B cell (primary cell): ENCODE measurements around the gene SCARF1. TPM values are rescaled to one million over a fixed set of nuclear protein-coding genes. Genes with fewer than 3 reads are reported as not detected.
A peak's percentile ranks its signal among the peaks of the same experiment; 100 is the strongest.
"Not testable (repeated sequence)": the region's sequence is repeated elsewhere in the genome, so short reads cannot be mapped to it uniquely, and the experiment has no call there.

ENCODE experiments used
- ATAC-seq: fragments of 200-7000 bp; cut with Tn5 transposase; one replicate; pipeline ENCODE4 v1.10.0; 2021; ENCODE audit warnings: low read depth, mild to moderate bottlenecking, moderate number of reproducible peaks, moderate library complexity
- CTCF ChIA-PET: fragments of 350-600 bp; sonication (Branson Sonifier 250); formaldehyde crosslinking; loops from one replicate; lab custom pipeline; 2021; ENCODE audit warnings: antibody characterized with exemption, inconsistent platforms; lab: Charles Lee
- POLR2A ChIA-PET: fragments of 350-600 bp; sonication (Branson Sonifier 250); formaldehyde crosslinking; loops from one replicate; lab custom pipeline; 2021; ENCODE audit warnings: antibody characterized with exemption; lab: Charles Lee
- DNase-seq: peaks from one replicate; pipeline ENCODE4 v3.0.0; 2013
- H2AFZ ChIP-seq: 2 replicates; pipeline ENCODE4 v1.6.1; 2012; ENCODE audit warnings: mild to moderate bottlenecking, low read depth, low read length; ENCODE audit not compliant: insufficient read depth, poor library complexity, severe bottlenecking
- H3K27ac ChIP-seq, 2 donors: 1 replicate in 1 of 2; 2 replicates in 1 of 2; pipeline ENCODE4 v1.5.1; 2012 to 2013; ENCODE audit warnings: low read length in 2 of 2, mild to moderate bottlenecking in 2 of 2, moderate library complexity in 1 of 2
- H3K27me3 ChIP-seq, 4 experiments: fragments of 200-600 bp in 1 of 4; sonication (generic) in 1 of 4; replicated peaks in 1 of 4; 1 replicate in 2 of 4; 2 replicates in 2 of 4; pipeline versions ENCODE4 v1.6.1 to v1.7.0; 2013 to 2016; ENCODE audit warnings: low read length in 3 of 4, mild to moderate bottlenecking in 2 of 4, mixed read lengths in 1 of 4, moderate library complexity in 1 of 4; ENCODE audit not compliant: insufficient read depth in 4 of 4, control insufficient read depth in 3 of 4; ENCODE audit errors: control extremely low read depth in 1 of 4
- H3K36me3 ChIP-seq, 2 experiments: replicated peaks in 1 of 2; 1 replicate in 1 of 2; 2 replicates in 1 of 2; pipeline versions ENCODE4 v1.6.1 to v1.7.1; 2013; ENCODE audit warnings: low read length in 1 of 2; ENCODE audit not compliant: insufficient read depth in 2 of 2, control insufficient read depth in 1 of 2; ENCODE audit errors: control extremely low read depth in 1 of 2, extremely low read depth in 1 of 2
- H3K4me1 ChIP-seq, 2 donors: fragments of 200-600 bp in 1 of 2; sonication (generic) in 1 of 2; 1 replicate in 1 of 2; 2 replicates in 1 of 2; pipeline versions ENCODE4 v1.5.1 to v1.6.1; 2013 to 2017; ENCODE audit warnings: low read length in 2 of 2; ENCODE audit not compliant: control insufficient read depth in 2 of 2, insufficient read depth in 2 of 2
- H3K4me2 ChIP-seq: replicated peaks from 2 replicates; pipeline ENCODE3; 2012; ENCODE audit warnings: mild to moderate bottlenecking, low read depth, low read length; ENCODE audit not compliant: poor library complexity, severe bottlenecking
- H3K4me3 ChIP-seq, 5 experiments: fragments of 200-600 bp in 1 of 5; sonication (generic) in 1 of 5; 1 replicate in 3 of 5; 2 replicates in 2 of 5; pipeline versions ENCODE4 v1.5.1 to v1.7.0; 2011 to 2016; ENCODE audit warnings: low read length in 4 of 5, mild to moderate bottlenecking in 4 of 5, low read depth in 2 of 5, control low read depth in 1 of 5, moderate library complexity in 1 of 5; ENCODE audit not compliant: insufficient read depth in 1 of 5; ENCODE audit errors: control extremely low read depth in 1 of 5, extremely low read depth in 1 of 5
- H3K79me2 ChIP-seq: fragments of 200-600 bp; sonication (generic); one replicate; pipeline ENCODE4 v1.6.0; 2016; ENCODE audit warnings: low read length; ENCODE audit not compliant: control insufficient read depth, insufficient read depth
- H3K9ac ChIP-seq: fragments of 200-600 bp; sonication (generic); 2 replicates; pipeline ENCODE4 v1.6.1; 2017; ENCODE audit warnings: mild to moderate bottlenecking, low read length, moderate library complexity
- H3K9me3 ChIP-seq, 3 donors: one replicate each; pipeline versions ENCODE4 v1.6.1 to v1.7.1; 2013; ENCODE audit warnings: low read length in 2 of 3; ENCODE audit not compliant: control insufficient read depth in 2 of 3, insufficient read depth in 1 of 3; ENCODE audit errors: control extremely low read depth in 1 of 3
- H4K20me1 ChIP-seq: 2 replicates; pipeline ENCODE4 v1.6.0; 2012; ENCODE audit warnings: mild to moderate bottlenecking, low read length; ENCODE audit not compliant: insufficient read depth, control insufficient read depth, poor library complexity, severe bottlenecking
- H3K27ac Mint-ChIP-seq: one replicate; pipeline ENCODE4 v1.8.0; 2021; ENCODE audit warnings: mixed read lengths
- H3K27me3 Mint-ChIP-seq: one replicate; pipeline ENCODE4 v1.8.0; 2021; ENCODE audit warnings: mixed read lengths
- H3K4me1 Mint-ChIP-seq: one replicate; pipeline ENCODE4 v1.8.0; 2021; ENCODE audit warnings: mixed read lengths
- H3K4me3 Mint-ChIP-seq: one replicate; pipeline ENCODE4 v1.8.0; 2021; ENCODE audit warnings: mixed read lengths
- H3K9me3 Mint-ChIP-seq: one replicate; pipeline ENCODE4 v1.8.0; 2022; ENCODE audit warnings: mixed read lengths; ENCODE audit not compliant: insufficient read depth
- CTCF ChIP-seq: fragments of 200-600 bp; IDR thresholded peaks from one replicate; pipeline ENCODE4 v1.8.0; 2022; ENCODE audit warnings: antibody characterized with exemption, mild to moderate bottlenecking
- EZH2 ChIP-seq: IDR thresholded peaks from 2 replicates; pipeline ENCODE4 v1.6.1; 2012; ENCODE audit warnings: borderline replicate concordance, low read depth, mild to moderate bottlenecking, moderate library complexity, low read length; ENCODE audit not compliant: insufficient read depth, poor library complexity, severe bottlenecking
- WGBS: methylation state at CpG from one replicate; pipeline ENCODE4 v1.1.5; 2013; ENCODE audit warnings: missing lambda C conversion rate; ENCODE audit not compliant: insufficient coverage; 5-methylcytosine and 5-hydroxymethylcytosine counted together
- intact Hi-C: fragments of 100-400 bp; cut with micrococcal nuclease; formaldehyde crosslinking; loops from one replicate; pipeline ENCODE4 v1.10.0; 2022
- polyA plus RNA-seq: library from polyadenylated mRNA; depleted of rRNA; stranded (reverse); fragments of >200 nt; gene quantifications from 2 replicates; pipeline ENCODE4 v1.2.3, GENCODE V29; 2012
- total RNA-seq, 2 donors: library from RNA; stranded (reverse); fragments of 120-200 nt in 1 of 2; gene quantifications; 1 replicate in 1 of 2; 2 replicates in 1 of 2; pipeline versions ENCODE4 v1.2.3 to v1.2.4, GENCODE V29; 2013 to 2022

The SCARF1 gene
- total and polyA plus RNA-seq, 2 donors (not counting 1 experiment from before 2014, with no cell fraction given), result 0.54 to 3.7 TPM

- DNase-seq, result no peak
- H3K27me3 ChIP-seq, result peaks cover 0 to 3% (median 0%) of the 10 kb centered on the region in 4 experiments
- Mint-ChIP-seq H3K27me3 (peaks cover 13% of the 10 kb centered on the region), H3K4me1 (no peaks in the 10 kb centered on the region), H3K27ac (peak overlapping the region; percentile 24), H3K4me3 (no peak overlapping the region), H3K9me3 (no peaks in the 10 kb centered on the region)
- H3K79me2 ChIP-seq, result no peaks in the 10 kb centered on the region
- no peak overlapping the region for H3K4me3 ChIP-seq
- no peak overlapping the region for H2AFZ ChIP-seq
- no peaks in the 10 kb centered on the region for H3K9me3 ChIP-seq
- no peak for TF ChIP-seq EZH2
- TF ChIP-seq CTCF, result no peak
- intact Hi-C loops, result no loop called here
- WGBS, result 80% methylated on average over 7 of the region's 7 CpGs
- CTCF ChIA-PET, result no interaction called here
- H3K4me1 ChIP-seq, result no peaks in the 10 kb centered on the region
- no peak overlapping the region for H3K4me2 ChIP-seq
- H4K20me1 ChIP-seq, result no peaks in the 10 kb centered on the region
- ATAC-seq, result no peak
- POLR2A ChIA-PET, result no interaction called here
- no peaks in the 10 kb centered on the region for H3K36me3 ChIP-seq
- H3K27ac ChIP-seq, result no peak overlapping the region
- no peak overlapping the region for H3K9ac ChIP-seq
Measured at GRCh38 chr17:1693339-1693738, 47.8 kb upstream of the SCARF1 start.

- Mint-ChIP-seq H3K27ac (no peak overlapping the region), H3K9me3 (no peaks in the 10 kb centered on the region), H3K4me1 (peaks cover 2% of the 10 kb centered on the region), H3K4me3 (no peak overlapping the region), H3K27me3 (peaks cover 13% of the 10 kb centered on the region)
- ATAC-seq (no peak), DNase-seq (no peak)
- H3K9me3 ChIP-seq, result no peaks in the 10 kb centered on the region
- ChIA-PET POLR2A (interaction anchor here (0.6 to 0.7 kb wide), 2 partner anchors 30 to 402 kb away, joined by 5 to 12 read pairs; no protein-coding TSS in a partner anchor), CTCF (no interaction called here)
- H3K4me2 ChIP-seq, result no peak overlapping the region
- no peak overlapping the region for H3K9ac ChIP-seq
- no peak overlapping the region for H2AFZ ChIP-seq
- no peaks in the 10 kb centered on the region for H3K79me2 ChIP-seq
- H3K27ac ChIP-seq, result no peak overlapping the region
- no peak overlapping the region for H3K4me3 ChIP-seq
- H3K4me1 ChIP-seq, result no peaks in the 10 kb centered on the region
- no peaks in the 10 kb centered on the region for H4K20me1 ChIP-seq
- peaks cover 0 to 3% (median 0%) of the 10 kb centered on the region in 4 experiments for H3K27me3 ChIP-seq
- intact Hi-C loops, result no loop called here
- H3K36me3 ChIP-seq, result no peaks in the 10 kb centered on the region
- TF ChIP-seq CTCF, result no peak
- TF ChIP-seq EZH2, result no peak
- no CpG with 5 or more reads among the region's 8 CpGs for whole genome bisulfite sequencing
Measured at GRCh38 chr17:1690544-1691221, 45.2 kb upstream of the SCARF1 start.

- H3K9ac ChIP-seq, H3K9me3 ChIP-seq, POLR2A ChIA-PET, H3K27me3 ChIP-seq, H3K27ac ChIP-seq, H3K27ac Mint-ChIP-seq, H4K20me1 ChIP-seq, H3K36me3 ChIP-seq, H3K4me3 ChIP-seq, H3K9me3 Mint-ChIP-seq, H2AFZ ChIP-seq, DNase-seq, H3K4me3 Mint-ChIP-seq, ATAC-seq, intact Hi-C loops, H3K4me2 ChIP-seq, H3K27me3 Mint-ChIP-seq: not testable (repeated sequence)
- no CpG with 5 or more reads among the region's 6 CpGs for WGBS
- peaks cover 19% of the 10 kb centered on the region for H3K4me1 Mint-ChIP-seq
- Histone ChIP-seq H3K4me1 (peaks cover 9 to 12% of the 10 kb centered on the region in 2 donors), H3K79me2 (peaks cover 12% of the 10 kb centered on the region)
- CTCF ChIA-PET, result interaction anchor here (1.0 kb wide), 1 partner anchor 33 kb away, joined by 3 read pairs; no protein-coding TSS in a partner anchor
Measured at GRCh38 chr17:1688405-1688804, 42.9 kb upstream of the SCARF1 start.
